WTC11 (cell line): ENCODE data around the gene ARF5.

Experiments
- ATF1 ChIP-seq: sonication (generic); formaldehyde crosslinking; IDR thresholded peaks from 2 replicates; pipeline ENCODE4 v1.8.1; 2023; ENCODE audit warnings: mild to moderate bottlenecking, moderate library complexity, missing genetic modification reagents
- CREB1 ChIP-seq: sonication (generic); formaldehyde crosslinking; IDR thresholded peaks from 2 replicates; pipeline ENCODE4 v1.8.0; 2023; ENCODE audit warnings: mild to moderate bottlenecking, missing genetic modification reagents
- CREM ChIP-seq: sonication (generic); formaldehyde crosslinking; IDR thresholded peaks from 2 replicates; pipeline ENCODE4 v1.8.1; 2022; ENCODE audit warnings: mild to moderate bottlenecking, missing genetic modification reagents, moderate library complexity
- CTCF ChIP-seq: fragments of 200-600 bp; IDR thresholded peaks from 2 replicates; pipeline ENCODE4 v1.8.0; 2022; ENCODE audit warnings: antibody characterized with exemption
- E2F5 ChIP-seq: sonication (generic); formaldehyde crosslinking; IDR thresholded peaks from 2 replicates; pipeline ENCODE4 v1.8.1; 2022; ENCODE audit warnings: mild to moderate bottlenecking, moderate library complexity, missing genetic modification reagents
- FOXJ3 ChIP-seq: sonication (generic); formaldehyde crosslinking; IDR thresholded peaks from 2 replicates; pipeline ENCODE4 v1.9.0; 2021; ENCODE audit warnings: missing genetic modification reagents, mild to moderate bottlenecking, borderline replicate concordance
- HMGXB4 ChIP-seq: sonication (generic); formaldehyde crosslinking; IDR thresholded peaks from 2 replicates; pipeline ENCODE4 v1.8.1; 2023; ENCODE audit warnings: mild to moderate bottlenecking, moderate library complexity, missing genetic modification reagents
- MXD4 ChIP-seq: fragments of 250-450 bp; sonication (Bioruptor Pico); IDR thresholded peaks from 2 replicates; pipeline ENCODE4 v1.8.0; 2021; ENCODE audit warnings: mild to moderate bottlenecking, moderate library complexity, borderline replicate concordance
- OVOL2 ChIP-seq: fragments of 250-450 bp; sonication (Bioruptor Pico); IDR thresholded peaks from 2 replicates; pipeline ENCODE4 v1.9.0; 2021; ENCODE audit warnings: mild to moderate bottlenecking, borderline replicate concordance
- USF2 ChIP-seq: sonication (generic); formaldehyde crosslinking; IDR thresholded peaks from 2 replicates; pipeline ENCODE4 v1.8.1; 2023; ENCODE audit warnings: mild to moderate bottlenecking, missing genetic modification reagents, moderate library complexity
- ZBTB21 ChIP-seq: sonication (generic); formaldehyde crosslinking; IDR thresholded peaks from 2 replicates; pipeline ENCODE4 v1.8.1; 2023; ENCODE audit warnings: mild to moderate bottlenecking, missing genetic modification reagents, borderline replicate concordance
- ZNF138 ChIP-seq: sonication (generic); formaldehyde crosslinking; conservative IDR thresholded peaks from 2 replicates; pipeline ENCODE4 v1.8.1; 2022; ENCODE audit warnings: mild to moderate bottlenecking, moderate library complexity, missing genetic modification reagents

- TF ChIP-seq ZNF138 (CRISPR knock-in tag), result no peak
- TF ChIP-seq E2F5 (CRISPR knock-in tag), result no peak
- no peak for TF ChIP-seq CTCF
- TF ChIP-seq ZBTB21 (CRISPR knock-in tag), result no peak
- no peak for TF ChIP-seq MXD4
- TF ChIP-seq CREM, result no peak
- no peak for TF ChIP-seq CREB1 (CRISPR knock-in tag)
- TF ChIP-seq FOXJ3, result no peak
- TF ChIP-seq HMGXB4 (CRISPR knock-in tag), result no peak
- no peak for TF ChIP-seq USF2 (CRISPR knock-in tag)
- no peak for TF ChIP-seq ATF1 (CRISPR knock-in tag)
- TF ChIP-seq OVOL2, result no peak
Measured at GRCh38 chr7:127587663-127588018, 570 bp upstream of the ARF5 start.
